Muscle layer of duodenum (tissue), 2 donors: ENCODE data around the gene R3HDM2.

Source experiments
- H3K27ac ChIP-seq: one replicate; pipeline ENCODE4 v1.7.0; 2013; ENCODE audit warnings: mild to moderate bottlenecking, low read length
- H3K27me3 ChIP-seq: one replicate; pipeline ENCODE4 v1.7.0; 2013; ENCODE audit warnings: low read depth, mild to moderate bottlenecking, control low read depth, low read length
- H3K36me3 ChIP-seq, 2 donors: one replicate each; pipeline ENCODE4 v1.7.0; 2013; ENCODE audit warnings: low read length in 2 of 2, control low read depth in 1 of 2, mild to moderate bottlenecking in 1 of 2; ENCODE audit not compliant: insufficient read depth in 2 of 2, control insufficient read depth in 1 of 2
- H3K4me1 ChIP-seq, 2 donors: one replicate each; pipeline ENCODE4 v1.7.0; 2013; ENCODE audit warnings: low read length in 2 of 2, mild to moderate bottlenecking in 2 of 2, control low read depth in 1 of 2, moderate library complexity in 1 of 2; ENCODE audit not compliant: insufficient read depth in 2 of 2, control insufficient read depth in 1 of 2
- H3K4me3 ChIP-seq, 2 donors: one replicate each; pipeline ENCODE4 v1.7.0; 2013; ENCODE audit warnings: low read length in 2 of 2, low read depth in 1 of 2, mild to moderate bottlenecking in 1 of 2
- H3K9me3 ChIP-seq, 2 donors: one replicate each; pipeline ENCODE4 v1.7.0; 2013; ENCODE audit warnings: low read length in 2 of 2, control low read depth in 1 of 2, mild to moderate bottlenecking in 1 of 2; ENCODE audit not compliant: control insufficient read depth in 1 of 2
- donor health status: healthy.

Gene R3HDM2

DNA sequence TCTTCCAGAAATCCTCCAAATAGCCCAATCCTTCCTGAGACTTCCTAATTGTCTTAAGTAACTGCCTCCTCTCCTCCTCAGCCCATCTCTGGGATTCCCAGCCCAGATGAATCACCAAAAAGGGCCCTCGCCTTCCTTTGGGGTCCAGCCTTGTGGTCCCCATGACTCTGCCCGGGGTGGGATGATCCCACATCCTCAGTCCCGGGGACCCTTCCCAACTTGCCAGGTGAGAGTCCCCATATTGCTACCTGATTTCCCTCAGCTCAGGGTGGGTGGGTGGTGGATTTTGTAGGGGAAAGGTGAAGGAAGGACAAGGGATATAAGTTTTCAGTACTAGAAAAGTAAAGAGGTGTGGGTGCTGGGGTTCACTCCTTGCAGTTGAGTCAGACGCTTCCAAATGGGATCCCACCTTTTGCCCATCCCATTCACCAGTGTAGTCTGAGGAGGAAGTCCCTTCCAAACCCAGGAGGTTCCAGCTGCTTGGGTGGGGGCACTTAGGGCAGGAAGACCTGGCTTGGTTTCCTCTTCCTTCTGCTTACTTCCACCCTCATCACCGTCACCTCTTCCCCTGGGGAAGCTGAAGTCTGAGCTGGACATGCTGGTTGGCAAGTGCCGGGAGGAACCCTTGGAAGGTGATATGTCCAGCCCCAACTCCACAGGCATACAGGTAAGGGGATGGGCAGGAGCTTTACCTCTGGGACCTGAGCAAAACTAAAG is 34.3 kb upstream of the R3HDM2 start:
- H3K36me3 ChIP-seq: no peaks in the 10 kb centered on the region
- peaks cover 3 to 19% of the 10 kb centered on the region in 2 donors for H3K4me1 ChIP-seq
- no peaks in the 10 kb centered on the region for H3K9me3 ChIP-seq
- peaks cover 8% of the 10 kb centered on the region for H3K27me3 ChIP-seq
- no peak overlapping the region for H3K27ac ChIP-seq
- no peak overlapping the region for H3K4me3 ChIP-seq

DNA sequence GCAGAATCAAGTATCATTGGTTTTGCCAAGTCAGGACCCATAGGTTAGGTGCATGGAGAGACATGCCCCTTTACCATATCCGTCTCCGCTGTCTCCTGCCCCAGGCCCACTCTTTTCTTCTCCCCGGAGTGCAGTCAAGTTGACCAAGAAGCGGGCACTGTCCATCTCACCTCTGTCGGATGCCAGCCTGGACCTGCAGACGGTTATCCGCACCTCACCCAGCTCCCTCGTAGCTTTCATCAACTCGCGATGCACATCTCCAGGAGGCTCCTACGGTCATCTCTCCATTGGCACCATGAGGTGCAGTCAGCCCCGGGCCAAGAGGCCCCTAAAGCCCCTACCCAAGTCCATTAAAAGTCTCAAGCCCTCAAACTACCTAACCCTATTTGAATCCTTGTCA is 33.7 kb upstream of the R3HDM2 start:
- H3K27me3 ChIP-seq: peaks cover 8% of the 10 kb centered on the region
- H3K4me1 ChIP-seq: peaks cover 3 to 22% of the 10 kb centered on the region in 2 donors
- H3K27ac ChIP-seq: no peak overlapping the region
- H3K4me3 ChIP-seq: no peak overlapping the region
- H3K9me3 ChIP-seq: no peaks in the 10 kb centered on the region
- H3K36me3 ChIP-seq: no peaks in the 10 kb centered on the region

DNA sequence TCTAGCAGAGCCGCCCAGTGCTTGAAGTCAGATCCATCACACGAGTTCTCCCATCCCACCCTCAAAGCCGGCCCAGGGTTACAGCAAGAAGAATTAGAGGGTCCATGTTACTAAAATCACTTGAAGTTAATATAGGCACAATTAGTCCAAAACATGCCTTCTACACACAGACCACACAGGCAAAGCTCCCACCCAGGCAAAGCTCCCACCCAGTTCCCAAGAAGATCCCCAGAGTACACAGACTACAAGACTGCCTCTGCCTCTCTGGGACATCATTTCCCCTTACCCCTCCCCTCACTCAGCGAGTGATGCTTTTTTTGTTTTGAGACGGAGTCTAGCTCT is 32.0 kb upstream of the R3HDM2 start:
- Histone ChIP-seq H3K27me3 (peaks cover 8% of the 10 kb centered on the region), H3K36me3 (no peaks in the 10 kb centered on the region), H3K27ac (no peak overlapping the region), H3K4me1 (peaks cover 3 to 28% of the 10 kb centered on the region in 2 donors), H3K4me3 (peak overlapping the region; percentile 84 to 93), H3K9me3 (no peaks in the 10 kb centered on the region)

DNA sequence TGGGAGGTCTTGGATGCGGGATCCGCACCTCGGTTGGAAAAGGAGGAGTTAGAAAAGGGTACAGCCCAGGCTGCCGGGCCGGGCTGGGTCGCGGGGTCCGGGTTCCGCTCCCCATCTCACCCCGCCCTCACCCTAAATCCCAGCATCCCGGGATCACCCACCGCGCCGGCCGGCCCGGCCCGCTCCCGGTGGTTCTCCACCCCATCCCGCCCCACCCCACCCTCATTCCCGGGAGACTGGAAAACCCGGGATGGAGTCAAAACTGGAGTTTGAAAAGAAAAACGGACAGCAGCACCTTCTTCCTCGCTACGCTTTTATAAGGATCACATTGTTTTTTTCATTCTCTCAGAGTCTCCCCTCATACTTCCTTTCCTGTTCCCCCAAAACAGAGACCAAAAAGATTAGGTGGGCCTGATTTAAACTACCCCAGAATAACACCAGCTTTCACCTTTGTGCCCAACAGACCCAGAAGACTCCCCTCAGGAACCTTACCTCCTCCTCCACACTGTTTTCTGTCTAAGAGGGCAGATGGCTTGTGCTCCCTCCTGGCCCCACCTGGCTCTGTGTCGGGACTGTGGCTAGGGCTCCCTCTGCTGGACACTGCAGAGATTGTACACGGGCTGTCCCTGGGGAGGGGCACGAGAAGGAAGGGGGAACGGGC is 31.5 kb upstream of the R3HDM2 start:
- Histone ChIP-seq H3K27me3 (peaks cover 8% of the 10 kb centered on the region), H3K9me3 (no peaks in the 10 kb centered on the region), H3K27ac (peak overlapping the region; percentile 85), H3K4me3 (peak overlapping the region; percentile 84 to 93), H3K36me3 (no peaks in the 10 kb centered on the region), H3K4me1 (peaks cover 3 to 28% of the 10 kb centered on the region in 2 donors)

DNA sequence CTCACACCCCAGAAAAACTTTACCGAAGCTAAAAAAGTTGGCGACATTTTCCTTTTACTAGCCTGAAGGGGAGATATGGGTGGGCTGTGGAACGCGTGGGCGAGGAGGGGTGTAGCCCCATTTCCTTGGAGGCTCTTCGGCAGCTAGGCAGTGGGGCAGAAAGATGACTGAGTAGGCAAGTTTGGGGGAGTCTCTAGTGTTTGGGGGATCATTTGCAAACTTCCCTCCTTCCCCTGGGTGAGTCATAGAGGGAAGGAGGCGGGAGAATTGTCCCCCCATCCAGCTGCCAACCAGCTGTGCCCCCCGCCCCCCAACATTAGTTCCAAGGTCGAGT is 31.0 kb upstream of the R3HDM2 start:
- H3K27ac ChIP-seq: no peak overlapping the region
- H3K4me1 ChIP-seq: peaks cover 3 to 28% of the 10 kb centered on the region in 2 donors
- H3K9me3 ChIP-seq: no peaks in the 10 kb centered on the region
- H3K27me3 ChIP-seq: peaks cover 8% of the 10 kb centered on the region
- H3K4me3 ChIP-seq: peak overlapping the region; percentile 84 to 93
- H3K36me3 ChIP-seq: no peaks in the 10 kb centered on the region

DNA sequence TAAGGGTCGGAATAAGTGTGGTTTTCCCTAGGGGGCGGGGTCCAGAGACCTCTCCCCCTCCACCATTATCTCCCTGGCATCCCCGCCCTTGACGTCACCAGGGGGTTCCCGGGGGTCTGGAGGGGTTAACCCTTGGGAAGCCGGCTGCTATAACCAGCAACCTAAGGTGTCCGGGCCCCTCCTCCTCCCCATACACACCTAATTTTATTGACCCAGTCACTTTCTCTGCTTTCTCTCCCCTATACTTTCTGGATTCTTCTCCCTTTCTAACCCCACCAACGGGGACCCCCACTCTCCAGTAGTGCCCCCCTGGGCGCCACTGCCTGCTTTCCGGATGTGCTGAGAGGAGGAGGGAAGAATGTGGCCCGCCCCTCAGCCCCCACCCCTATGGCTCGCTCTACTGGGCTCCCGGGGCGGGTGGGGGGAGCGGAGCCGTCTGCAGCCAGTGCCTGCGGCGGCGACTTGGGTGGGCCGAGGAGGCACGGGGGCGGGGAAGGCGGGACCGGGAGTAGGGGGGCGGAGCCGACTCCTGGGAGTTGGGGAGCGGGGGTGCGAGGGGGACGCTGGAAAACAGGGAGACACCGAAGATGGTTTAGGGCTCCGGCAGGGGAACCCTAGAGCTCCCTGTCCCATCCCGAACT is 30.6 kb upstream of the R3HDM2 start:
- Histone ChIP-seq H3K9me3 (no peaks in the 10 kb centered on the region), H3K27me3 (peaks cover 8% of the 10 kb centered on the region), H3K4me1 (peaks cover 3 to 28% of the 10 kb centered on the region in 2 donors), H3K27ac (no peak overlapping the region), H3K36me3 (no peaks in the 10 kb centered on the region), H3K4me3 (peak overlapping the region; percentile 84 to 93)

DNA sequence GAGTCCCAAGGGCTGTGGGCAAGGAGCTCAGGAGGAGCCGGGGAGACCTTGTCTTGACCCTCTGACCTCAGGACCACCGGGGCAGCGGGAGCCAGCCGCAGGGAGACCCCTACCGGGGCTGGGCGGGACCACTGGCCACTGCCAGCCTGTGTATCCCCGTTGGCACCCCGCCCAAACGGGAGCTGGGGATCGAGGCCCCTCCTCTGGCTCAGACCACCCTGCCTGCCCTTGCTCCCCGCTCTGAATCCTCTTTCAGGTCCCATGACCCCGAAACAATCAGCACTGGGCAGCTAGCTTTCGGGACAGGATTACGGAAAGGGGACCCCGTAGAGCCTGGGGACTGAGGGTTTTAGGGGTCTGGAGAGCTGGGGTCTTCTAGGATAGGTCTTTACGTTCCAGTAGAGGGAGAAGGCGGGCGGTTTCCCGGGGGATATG is 30.0 kb upstream of the R3HDM2 start:
- no peaks in the 10 kb centered on the region for H3K36me3 ChIP-seq
- H3K27me3 ChIP-seq: peaks cover 8% of the 10 kb centered on the region
- H3K27ac ChIP-seq: no peak overlapping the region
- H3K4me1 ChIP-seq: peaks cover 3 to 28% of the 10 kb centered on the region in 2 donors
- peak overlapping the region; percentile 84 to 93 for H3K4me3 ChIP-seq
- no peaks in the 10 kb centered on the region for H3K9me3 ChIP-seq

DNA sequence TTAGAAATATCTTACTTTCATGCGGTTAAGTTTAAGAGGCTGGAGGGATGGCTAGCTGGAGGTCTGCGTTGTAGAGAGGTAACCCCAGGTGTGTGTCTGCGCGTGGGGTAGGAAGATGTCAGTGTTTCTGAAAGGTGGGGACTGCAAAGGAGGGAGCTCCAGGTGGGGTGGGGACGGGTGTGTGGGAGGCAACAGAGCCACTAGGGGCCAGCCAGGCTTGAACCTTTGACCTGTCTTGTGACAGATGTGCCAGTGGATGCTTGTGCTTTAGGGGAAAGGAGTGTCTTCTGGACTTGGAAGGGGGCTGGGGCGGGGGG is 29.6 kb upstream of the R3HDM2 start:
- Histone ChIP-seq H3K27ac (no peak overlapping the region), H3K27me3 (peaks cover 8% of the 10 kb centered on the region), H3K4me1 (peaks cover 3 to 28% of the 10 kb centered on the region in 2 donors), H3K36me3 (no peaks in the 10 kb centered on the region), H3K4me3 (peak overlapping the region; percentile 33 to 93), H3K9me3 (no peaks in the 10 kb centered on the region)

DNA sequence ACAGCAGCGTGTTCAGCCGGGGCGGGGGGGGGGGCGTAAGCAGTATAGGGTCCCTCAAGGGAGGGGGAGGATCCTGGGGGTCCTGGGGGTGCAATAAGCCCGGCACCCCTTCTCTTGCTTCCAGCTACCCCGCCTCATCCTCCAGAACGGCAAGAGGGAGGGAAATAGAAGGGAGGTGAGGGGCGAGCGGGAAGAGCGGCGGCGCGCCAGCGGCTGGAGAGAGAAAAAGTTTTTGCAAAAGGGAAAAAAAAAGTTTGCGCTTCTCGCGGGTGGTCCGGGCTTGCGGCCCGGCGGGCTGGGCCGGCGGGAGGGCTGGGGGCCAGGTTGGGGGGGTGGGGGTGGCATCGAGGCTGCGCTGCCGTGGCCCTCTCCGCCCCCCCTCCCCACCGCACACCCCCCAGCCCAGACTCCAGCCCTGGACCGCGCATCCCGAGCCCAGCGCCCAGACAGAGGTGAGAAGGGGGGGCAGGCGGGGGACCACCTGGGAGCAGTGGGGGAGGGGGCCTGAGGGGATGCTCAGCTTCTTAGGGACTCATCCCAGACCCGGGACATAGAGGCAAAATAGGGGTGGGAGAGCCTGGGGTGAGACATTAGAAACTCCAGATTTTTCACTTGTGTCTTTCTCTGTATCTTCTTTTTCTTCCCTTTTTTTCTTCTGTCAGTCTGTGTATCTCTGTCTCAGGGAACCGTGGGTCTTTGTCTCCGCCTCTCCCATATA is 29.1 kb upstream of the R3HDM2 start, which contains the start of gene GLI1:
GLI1 (plus strand) TSS at position 36 of the 718 bp plus-strand sequence. CDS start 3,907 bp downstream, outside the sequence.
- Histone ChIP-seq H3K4me1 (peaks cover 3 to 28% of the 10 kb centered on the region in 2 donors), H3K27ac (peak within 1 kb of the TSS; percentile 74), H3K4me3 (peak within 1 kb of the TSS; percentile 91 to 93), H3K27me3 (peaks cover 8% of the 10 kb centered on the region), H3K9me3 (no peaks in the 10 kb centered on the region), H3K36me3 (no peaks in the 10 kb centered on the region)

DNA sequence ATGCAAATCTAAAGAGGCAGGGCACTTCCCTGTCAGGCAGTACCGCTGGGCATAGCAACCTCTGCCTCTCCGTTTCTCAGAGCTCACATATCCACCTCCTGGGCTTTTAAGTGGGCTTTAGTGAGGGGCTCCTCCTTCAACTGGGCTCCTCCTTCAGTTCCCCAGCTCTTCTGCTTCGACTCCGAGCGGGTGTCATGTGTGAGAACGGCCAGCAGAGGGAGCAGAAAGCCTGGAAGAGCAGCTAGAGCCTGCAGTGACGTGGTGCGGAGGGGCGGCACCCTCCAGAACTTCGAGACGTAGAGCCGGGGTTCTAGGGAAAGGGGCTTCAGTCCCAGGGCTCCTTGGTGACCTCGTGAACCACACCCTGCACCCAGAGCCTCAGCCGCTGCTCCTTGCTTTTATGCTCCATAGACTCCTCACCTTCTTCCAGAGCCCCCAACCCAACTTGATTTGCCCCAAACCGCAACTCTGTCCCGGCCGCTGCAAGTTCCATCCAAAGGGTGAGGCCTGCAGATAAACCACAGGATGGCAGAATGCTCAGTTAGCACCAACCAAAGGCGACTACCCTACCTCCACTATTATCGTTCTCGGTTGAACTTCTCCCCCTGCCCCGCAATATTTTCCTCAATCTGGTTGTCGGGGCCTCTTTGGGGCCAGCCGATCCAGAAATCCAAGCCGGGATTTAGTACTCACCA is 28.4 kb upstream of the R3HDM2 start:
- Histone ChIP-seq H3K36me3 (no peaks in the 10 kb centered on the region), H3K9me3 (no peaks in the 10 kb centered on the region), H3K4me1 (peaks cover 3 to 28% of the 10 kb centered on the region in 2 donors), H3K27me3 (peaks cover 8% of the 10 kb centered on the region), H3K4me3 (peak overlapping the region; percentile 91 to 93), H3K27ac (peak overlapping the region; percentile 74)

DNA sequence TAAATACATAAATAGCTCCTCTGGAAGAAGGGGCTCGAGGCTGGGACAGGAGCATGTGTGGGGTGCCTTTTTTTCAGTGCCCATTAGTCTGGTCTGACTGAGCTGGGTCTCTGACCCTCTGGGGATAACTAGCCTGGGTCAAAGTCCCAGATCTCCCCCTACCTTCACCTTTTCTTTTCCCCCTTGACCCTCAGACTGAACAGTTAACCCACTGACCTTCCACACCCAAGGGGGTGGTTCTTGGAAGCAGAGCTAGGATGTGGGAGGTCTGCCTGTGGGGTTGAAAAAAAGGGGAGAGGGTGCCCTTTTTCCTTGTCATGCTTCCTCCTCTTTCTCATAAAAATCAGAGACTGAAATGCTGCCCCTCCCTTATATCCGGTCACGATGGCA is 27.8 kb upstream of the R3HDM2 start:
- H3K27me3 ChIP-seq: peaks cover 8% of the 10 kb centered on the region
- H3K27ac ChIP-seq: peak overlapping the region; percentile 74
- no peaks in the 10 kb centered on the region for H3K9me3 ChIP-seq

More for the DNA sequence above, 27.8 kb upstream of the R3HDM2 start:
- Histone ChIP-seq H3K36me3 (no peaks in the 10 kb centered on the region), H3K4me3 (peak overlapping the region; percentile 91 to 93), H3K4me1 (peaks cover 3 to 28% of the 10 kb centered on the region in 2 donors)
